ENCODE results near the gene GNB1L.

GNB1L gene

DNA sequence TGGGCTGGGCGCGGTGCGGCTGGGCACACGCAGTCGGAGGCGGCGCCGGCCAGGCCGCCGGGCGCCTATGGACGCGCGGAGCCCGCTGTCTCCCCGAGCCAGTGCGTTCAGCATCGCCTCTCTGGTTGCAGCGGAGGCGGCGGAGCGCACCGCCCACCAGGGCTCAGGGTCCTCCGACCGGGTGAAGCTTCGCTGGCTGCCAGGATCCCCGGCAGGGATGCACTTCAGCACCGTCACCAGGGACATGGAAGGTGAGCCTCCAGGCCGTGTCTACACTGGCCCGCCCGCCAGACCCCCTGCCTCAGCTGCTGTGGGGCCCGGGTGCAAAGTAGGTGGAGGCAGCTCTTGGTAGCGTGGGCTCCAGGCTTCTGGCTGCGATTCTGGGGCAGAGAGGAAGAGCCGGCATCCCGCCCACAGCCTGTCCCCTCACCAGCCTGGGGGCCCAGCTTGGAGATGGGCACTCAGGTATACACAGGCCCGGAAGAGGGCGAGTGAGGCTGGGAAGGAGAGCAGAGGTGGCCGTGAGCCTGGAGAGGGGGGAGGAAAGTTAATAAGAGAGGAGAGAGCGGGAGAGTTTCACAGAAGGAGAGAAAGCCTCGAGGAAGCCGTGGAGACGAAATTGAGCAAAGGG lies 95.1 kb downstream of the GNB1L start:
- no peak for DNase-seq

DNA sequence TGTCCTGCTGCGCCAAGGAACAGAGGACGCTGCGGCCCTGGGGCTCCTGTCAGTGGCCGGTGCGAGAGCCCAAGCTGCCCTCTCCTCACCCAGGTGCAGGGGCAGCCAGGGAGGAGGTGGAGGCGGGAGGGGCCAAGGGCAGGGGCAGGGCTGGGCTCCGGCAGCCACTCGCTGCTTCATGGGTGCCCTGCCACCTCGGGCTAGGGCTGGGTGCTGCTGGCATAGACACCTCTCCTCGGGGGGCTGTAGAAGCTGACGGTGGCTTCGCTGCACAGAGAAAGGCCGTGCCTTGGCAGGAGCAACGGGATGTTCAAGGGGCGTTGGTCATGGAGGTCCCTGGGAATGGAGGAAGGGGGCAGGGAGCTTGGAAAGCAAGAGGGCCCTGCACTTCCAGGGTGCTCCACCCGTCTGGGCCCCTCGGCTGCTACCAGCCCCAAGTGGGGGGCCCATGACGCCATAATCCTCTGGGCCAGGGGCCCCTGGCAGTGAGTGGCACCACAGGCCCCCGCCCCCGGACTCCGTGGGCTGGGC lies 95.7 kb downstream of the GNB1L start:
- DNase-seq: no peak

DNA sequence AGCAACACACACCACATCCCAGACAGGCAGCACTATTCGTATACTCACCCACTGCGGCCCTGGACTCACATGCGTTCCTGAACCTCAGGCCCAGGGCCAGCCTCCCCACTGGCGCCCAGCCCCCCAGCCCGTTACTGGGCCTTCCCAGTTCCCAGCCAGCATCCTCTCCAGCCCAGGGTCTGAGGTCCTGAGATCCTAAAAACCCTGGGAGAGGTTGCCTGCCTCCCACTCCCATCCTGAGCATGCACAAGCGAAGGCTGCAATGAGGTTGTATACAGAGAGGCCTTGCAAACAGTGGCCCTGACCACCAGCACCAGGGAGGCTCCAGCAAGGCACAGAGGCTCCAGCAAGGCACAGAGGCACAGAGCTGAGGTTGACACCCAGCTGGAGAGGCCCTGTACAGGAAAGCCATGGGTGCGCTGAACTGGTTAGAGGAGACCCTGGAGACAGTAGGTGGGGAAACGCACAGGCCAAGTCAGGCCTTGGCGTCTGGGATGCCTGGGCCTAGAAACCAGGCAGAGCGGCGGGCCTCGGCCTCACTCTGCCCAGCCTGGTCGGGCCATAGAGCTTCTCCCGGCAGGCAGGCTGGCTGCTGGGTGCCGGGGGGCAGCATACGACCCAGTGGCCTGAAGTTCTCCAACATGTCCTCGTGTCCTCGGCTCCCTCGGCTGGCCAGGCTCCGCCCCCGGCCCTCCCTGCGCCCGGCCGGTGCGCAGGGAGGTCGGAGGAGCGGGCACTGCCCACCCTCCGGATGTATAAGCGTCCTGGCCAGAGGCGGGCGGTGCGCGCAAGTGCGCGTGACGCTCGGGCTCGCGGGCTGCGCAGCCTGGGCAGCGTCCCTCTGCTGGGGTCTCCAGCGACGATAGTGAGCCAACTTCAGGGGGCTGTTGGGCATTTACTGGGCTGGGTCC lies 96.4 kb downstream of the GNB1L start:
- no peak for DNase-seq

DNA sequence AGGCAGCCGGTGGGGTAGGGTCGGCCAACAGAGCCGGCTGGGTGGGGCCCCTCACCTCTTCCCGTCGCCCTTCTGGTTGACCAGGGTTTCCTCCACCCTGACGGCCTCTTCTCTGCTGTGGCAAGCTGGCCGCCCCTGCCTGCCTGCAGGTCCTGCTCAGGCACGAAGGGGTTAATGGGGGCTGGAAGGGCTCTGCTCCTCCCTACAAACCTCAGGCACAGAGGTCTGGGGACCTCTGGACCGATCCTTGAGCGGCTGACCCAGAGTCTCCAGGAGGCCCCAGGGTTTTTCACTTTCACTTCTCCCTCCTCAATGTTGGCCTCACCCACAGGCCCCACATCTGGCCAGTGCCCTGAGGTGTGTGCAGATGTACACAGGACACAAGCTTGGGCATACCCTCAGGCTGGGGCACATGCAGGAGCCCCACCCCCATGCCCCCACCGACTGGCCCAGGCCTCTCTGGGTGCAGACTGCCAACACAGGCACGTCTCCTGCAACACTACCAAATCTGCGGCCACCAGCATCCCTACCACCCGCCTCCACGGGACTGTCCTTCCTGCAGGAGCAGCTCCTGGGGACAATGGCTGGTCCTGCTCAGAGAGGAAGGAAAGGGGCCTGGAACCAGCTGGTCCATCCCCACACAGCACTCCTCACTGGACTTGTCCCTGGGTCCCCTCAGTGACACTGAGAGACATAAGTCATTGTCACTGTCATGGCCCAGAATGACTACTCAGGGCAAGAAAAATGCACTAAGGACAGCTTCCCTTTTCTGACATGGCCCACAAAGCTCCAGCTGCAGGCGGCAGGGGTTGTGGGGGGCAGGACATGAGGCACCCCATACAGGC lies 97.3 kb downstream of the GNB1L start:
- peak; percentile 13 for DNase-seq

DNA sequence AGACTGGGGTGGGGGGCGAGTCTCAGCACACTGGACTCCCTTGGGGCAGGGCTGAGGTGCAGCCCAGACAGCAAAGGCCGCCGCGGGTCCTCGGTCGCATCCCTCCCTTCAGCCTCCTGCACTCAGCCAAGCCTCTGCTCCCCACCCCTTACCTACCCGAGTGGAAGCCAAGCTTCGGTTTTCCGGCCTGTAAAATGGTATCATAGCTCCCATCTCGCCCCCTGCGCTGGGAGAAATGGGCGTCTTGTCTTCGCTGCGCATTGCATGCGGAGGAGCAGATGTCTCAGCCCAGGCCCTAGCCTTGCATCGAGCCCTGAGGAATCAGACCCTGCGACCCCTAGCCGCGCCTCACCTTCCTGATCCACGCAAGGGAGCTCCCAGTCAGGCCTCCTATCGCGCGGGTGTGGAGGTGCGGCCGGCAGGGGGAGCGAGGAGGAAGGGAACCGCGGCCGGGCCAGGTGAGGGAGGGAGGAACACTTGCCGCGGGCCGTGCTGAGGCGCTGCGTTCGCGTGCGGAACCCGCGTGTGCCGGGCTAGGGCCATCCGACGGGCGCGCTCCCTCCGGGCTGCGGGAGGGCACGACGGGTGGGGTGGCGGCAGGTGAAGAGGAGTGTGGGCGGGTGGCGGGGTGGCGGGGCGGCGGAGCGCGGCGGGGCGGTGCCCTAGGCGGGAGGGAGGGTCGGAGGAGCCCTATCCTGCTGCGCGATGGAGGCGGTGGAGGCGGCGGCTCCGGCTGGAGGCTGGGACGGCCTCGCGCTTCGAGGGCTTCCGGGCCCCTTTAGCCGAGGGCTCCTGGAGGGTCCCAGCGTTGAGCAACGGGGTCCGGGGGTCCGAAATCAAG lies 98.2 kb downstream of the GNB1L start:
- peak; percentile 87 for DNase-seq

DNA sequence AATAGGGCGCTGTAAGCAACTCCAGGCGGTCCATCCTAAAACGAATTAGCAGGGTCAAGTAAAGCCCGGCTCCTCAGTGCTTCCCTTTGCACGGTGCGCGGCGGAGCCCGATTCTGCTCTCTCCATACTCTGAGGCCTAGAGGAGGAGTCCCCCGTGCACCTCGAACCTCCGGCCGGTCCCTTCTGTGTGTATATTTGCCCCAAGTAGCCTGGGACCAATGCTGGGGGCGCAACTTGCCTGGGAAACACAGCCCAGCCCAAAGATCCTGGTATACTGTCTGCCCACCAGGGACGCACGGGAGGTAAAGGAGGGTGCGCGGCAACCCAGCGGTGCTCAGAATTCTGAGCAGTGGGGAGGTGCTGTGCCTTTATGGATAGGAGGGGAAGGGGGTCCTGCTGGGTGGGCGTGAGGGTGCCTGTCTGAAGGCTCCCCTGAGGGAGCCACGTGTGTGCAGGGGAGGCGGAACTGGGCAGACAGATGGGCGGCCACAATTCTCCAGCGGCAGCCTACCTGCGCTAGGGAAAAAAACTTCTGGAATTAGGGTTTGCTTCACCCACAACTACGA lies 98.9 kb downstream of the GNB1L start:
- DNase-seq: peak; percentile 16

DNA sequence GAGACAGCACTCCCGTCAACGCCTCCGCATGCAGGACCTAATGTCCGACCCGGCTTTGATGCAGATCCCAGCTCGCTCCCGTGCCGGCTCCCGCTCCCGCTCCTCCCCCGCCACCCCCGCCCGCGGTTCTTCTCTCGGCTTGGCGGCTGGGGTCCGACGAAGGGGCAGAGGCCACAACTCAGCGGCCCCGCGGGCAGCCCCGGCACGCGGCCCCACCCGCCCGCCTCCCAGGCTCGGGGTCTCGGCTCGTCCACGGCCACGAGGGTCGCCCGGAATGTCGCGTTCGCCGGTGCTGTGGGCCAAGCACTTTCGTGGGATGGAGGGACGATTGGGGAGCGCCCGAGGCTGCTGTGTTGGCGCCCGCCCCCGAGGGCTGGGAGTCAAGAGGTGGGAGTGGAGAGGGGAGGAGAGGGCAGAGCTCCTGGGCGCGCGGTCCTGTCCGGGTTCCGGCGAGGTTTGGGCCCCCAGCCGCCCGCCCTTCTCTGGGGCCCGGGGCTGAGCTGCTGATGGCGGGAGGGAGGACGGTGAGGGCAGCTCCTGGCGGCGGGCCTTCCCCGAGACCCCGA lies 99.4 kb downstream of the GNB1L start:
- no peak for DNase-seq

DNA sequence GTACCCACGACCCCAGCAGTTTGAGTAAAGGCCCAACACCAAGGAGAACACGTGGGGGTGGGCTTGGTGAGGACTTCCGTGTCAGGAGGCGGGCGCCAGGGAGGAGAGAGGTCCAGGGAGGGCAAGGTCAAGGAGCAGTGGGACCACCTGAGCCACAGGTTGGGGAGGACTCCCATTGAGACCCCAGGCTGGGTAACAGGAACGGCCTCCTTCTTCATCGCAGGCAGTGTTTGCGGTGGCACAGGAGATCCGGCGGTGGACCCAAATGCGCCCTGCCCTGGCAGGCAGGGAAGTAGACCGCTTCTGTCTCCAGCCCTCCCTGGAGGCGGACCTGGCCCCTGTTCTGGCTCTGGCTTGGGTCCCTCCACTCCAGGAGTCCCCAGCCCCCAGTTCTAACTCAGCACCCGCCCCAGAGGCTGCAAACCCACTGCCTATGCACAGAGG lies 100.0 kb downstream of the GNB1L start:
- no peak for DNase-seq

DNA sequence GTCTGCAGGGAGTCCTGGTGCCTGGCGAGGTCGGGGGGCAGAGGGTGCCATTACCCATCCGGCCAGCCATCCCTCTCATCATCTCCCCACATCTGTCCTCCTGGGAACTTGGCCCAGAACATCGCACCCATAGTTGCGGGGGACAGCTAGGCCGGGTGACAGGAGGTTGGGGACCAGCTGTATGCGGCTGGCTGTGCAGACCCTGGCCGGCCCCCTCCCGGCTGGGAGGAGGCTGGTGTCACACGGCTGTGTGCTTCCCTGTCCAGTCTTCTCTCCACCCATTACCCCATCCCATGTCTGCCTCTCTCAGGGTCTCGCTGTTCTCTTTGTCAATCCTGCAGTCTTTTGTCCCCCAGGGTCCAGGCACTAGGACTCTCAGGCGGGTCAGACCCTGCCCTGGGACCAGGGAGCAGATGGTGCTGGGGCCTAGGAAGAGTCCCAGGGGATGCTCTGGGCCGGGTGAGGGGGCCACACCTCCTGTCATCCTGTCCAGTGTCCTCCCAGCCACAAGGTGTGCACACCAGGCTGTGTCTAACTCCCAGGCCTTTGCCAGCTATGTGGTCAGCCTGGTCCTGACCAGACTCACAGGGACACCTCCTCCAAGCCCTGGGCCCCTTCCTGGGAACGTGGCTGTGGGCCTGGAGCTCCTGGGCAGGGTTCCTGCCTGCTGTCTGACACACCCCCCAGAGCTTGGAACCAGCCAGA lies 100.5 kb downstream of the GNB1L start:
- no peak for DNase-seq

DNA sequence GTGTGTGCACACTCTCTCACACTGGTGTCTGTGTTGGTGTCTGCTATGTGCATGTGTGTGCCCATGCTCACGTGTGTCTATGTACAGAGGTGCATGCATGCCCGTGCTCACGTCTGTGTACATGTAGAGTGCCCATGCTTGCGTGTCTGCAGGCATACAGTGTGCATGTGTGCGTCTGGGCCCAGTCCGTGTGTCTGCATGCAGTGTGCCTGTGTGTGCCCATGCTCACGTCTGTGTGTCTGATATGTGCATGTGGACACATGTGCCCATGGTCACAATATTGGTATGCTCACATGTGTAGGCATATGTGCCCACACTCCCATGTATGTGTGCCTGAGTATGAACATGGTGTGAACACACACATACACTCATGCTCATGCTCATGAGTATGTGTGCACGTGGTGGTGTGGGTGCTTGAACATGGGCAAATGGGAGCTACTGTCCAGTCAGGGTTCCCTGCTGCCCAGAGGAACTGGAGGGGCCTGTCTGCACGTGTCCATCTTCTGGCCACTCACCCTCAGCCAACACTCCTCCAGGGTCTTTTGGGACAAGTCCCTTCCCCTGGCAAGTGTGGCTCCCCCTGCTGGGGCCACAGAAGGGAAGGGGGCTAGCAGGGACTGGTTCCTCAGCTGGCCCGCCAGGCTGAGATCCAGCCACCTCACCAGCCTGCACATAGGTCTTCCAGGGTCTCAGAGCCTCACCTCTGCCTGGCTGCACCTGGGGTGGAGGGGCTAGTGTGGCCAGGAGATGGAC lies 101.4 kb downstream of the GNB1L start:
- DNase-seq: no peak

DNA sequence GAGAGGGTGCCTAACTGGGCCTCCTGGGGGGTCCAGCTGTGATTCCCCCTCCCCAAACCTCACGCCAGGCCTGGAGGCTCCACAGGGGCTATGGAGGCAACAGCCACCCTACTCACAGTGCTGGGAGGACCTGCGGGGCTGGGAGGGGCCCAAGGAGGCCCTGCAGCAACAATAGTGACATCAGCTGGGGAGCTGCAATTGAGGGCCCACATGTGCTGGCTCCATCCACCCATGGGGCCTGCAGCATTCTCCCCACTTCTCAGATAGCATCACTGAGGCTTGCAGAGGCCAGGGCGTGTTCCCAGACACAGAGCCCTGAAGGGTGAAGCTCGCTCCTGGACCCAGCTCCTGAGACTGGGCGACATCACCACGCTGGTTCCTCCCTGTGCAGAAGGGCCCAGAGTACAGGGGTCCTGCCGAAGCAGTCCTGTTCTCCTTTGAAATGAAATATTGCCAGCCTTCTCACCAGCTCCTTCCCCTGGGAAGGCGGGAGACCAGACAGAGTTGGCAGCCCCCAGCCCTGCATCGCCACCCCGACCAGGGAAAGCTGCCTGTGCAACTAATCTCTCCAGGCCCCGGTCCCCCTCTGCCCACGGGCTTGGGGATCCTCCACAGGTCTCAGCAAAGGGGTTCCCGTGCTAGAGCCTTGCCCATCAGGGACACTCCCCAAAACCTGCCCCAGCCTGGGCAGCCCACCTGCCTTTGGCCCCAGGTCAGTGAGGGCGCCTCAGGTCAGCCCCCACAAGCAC lies 103.0 kb downstream of the GNB1L start:
- DNase-seq: no peak

DNA sequence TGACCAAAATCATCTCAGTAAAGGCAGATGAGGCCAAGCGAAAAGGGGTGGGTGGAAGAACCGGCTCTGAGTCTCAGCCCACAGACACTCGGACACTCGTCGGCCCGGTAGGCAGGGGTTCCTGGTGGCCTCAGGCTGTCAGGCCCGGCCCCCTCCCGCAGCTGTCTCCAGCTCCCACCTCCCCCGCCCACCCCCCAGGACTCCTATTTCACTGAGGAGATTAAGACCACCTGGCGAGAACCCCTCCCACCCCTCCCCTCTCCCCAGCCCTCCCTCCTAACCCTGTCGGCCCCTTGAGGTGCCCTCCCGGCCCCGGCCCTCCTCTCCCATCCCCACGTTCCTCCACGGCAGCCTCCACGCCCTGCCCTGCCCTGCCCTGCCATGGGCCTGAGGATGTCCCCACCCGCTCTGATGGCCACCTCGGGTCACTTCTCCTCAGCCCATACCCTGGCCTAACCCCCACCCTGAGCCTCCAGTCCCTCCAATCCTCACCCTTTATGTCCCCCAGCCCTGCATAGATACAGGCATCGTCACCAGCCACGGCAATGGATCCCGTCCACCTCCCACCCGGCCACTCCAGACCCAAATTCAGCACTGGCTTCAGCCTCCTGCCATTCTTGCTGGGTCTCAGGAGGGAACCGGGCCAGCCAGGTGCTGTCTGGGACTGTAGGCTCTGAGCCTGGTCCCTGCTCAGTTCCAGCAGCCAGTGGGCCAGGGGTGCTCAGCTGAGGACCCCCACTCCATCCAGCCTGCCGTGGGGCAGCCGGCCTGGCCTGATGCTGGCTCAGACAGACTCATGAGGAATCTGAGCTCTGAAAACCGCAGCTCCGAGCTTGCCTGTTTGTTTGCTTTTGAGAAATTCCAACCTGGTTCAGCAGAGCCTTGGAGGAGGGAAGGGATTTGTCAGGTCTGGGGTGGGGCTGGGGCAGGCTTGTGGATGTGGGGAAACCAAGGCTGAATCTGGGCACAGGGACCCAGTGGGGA lies 103.9 kb downstream of the GNB1L start:
- no peak for DNase-seq

DNA sequence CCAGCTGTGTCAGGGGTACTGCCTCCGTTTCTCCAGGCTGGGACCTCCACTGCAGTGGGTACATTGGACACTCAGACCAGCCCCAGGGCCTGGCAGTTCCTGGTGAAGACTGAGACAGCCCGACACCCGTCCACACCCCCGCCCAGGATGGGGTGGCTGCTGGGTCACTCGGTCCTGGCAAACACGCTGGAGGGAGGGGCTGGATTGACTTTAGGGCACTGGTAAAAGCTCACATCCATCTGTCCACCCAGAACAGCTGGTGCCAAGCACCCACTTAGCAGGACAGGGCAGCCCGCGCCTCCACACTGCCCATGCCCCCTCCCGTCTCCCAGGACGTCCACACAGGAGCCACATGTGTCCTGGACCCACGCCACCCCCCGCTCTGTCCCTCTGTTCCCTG lies 104.8 kb downstream of the GNB1L start:
- no peak for DNase-seq

DNA sequence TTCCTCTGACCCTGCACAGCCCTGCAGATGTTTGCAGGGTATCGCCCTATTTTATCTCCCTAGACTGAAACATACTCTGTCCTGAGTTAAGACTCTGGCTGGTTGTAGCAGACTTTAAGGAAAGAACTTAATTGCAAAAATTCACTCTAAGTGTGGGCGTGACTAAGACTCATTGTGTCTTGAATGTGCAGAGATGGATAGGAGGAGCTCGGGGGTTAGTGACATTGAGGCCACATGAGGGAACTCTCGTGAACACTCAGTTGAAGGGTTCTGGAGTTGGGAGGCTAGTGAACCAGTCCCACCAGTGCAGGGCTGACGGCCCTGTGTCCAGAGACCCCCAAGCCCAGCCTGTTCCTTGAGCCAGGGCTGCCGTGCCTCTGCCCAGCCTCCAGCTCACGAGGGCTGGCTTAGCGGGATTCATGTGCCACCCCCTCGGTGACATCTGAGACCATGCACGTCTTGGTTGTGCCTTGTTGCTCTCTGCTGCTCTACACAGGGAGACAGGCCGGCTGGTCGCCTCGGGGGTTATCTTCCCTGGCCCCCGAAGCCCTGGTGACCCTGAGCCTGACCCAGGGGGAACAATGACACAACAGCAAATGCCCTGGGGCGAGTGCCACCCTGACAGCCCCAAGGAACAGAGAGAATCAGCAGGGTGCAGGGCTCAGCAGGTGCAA lies 105.5 kb downstream of the GNB1L start:
- DNase-seq: no peak

DNA sequence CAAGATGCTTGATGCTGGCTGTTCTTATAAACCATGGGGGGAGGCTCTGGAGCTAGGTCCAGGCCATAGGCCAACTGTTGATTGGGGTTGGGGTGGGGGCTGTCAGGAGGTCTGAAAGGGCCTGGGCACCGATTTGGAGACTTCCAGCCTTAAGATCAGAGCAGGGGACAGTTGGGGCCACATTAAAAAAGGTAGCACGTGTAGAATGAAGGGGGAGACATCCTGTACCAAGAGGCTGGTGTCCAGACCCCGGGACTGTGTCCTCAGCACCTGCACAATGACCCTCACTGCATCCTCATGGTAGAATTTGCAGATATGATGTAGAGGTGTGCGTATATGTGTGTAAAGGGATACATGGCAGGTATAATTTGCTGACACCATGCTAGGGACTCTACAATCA lies 106.5 kb downstream of the GNB1L start:
- DNase-seq: no peak

DNA sequence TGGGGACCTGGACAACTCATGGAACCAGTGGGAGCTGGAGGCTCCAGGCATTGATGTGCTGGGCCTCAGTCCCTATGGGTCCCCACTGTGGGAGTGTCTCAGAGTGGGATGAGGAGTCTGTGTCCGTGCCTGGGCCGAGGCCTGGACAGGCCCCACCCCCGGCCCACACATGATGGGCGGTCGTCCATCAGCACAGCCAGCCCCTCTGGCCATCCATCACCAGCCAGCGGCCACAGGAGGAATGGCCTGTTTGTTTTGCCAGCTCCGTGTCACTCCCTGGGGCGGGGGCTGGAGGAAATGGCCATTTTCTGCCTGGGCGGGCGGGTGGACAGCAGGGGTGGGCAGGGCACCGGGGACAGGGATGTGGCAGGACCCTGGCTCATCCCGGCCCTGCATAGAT lies 107.1 kb downstream of the GNB1L start:
- DNase-seq: no peak

DNA sequence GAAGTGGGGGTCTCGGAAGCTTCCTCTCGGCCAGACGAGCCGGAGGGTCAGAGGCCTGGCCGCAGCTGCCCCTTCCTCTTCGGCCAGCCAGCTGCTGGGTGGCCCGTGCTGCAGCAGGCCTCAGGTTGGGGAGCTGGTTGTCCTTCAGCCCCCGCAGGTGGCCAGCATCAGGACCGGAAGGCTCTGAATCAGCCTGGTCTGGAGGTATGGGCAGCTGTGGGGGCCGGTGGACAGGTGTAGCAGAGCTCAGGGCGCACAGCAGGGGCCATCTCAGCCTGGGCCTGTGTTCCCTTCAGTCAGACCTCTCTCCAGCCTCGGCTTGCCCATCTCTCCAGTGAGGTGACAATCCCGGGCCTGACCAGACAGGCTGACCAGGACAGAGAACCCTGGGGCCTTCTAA lies 107.9 kb downstream of the GNB1L start:
- no peak for DNase-seq
